Stimulated activated CD4-positive, alpha-beta T cell treated with anti-CD3 and anti-CD28 coated beads, Interleukin-15, amount 100 ng/mL, for 24 hours (primary cell): ENCODE results near the gene RNF220.

Experiments
- DNase-seq: peaks from one replicate; pipeline ENCODE4 v3.0.0-alpha.2; 2020

Gene RNF220

GRCh38 chr1:44436401-44437106, 31.5 kb downstream of the RNF220 start:
- no peak for DNase-seq

- no peak for DNase-seq
These were observed 32.2 kb downstream of the RNF220 start for GRCh38 chr1:44437107-44437716.

GRCh38 chr1:44442791-44443190, 37.7 kb downstream of the RNF220 start:
- no peak for DNase-seq

GRCh38 chr1:44447051-44447810, 42.2 kb downstream of the RNF220 start:
- no peak for DNase-seq

- no peak for DNase-seq
These were observed 48.8 kb downstream of the RNF220 start for GRCh38 chr1:44453798-44454349.

GRCh38 chr1:44454704-44455103, 49.6 kb downstream of the RNF220 start:
- no peak for DNase-seq

GRCh38 chr1:44460107-44460882, 55.2 kb downstream of the RNF220 start:
- DNase-seq: no peak

- DNase-seq: no peak
These were observed 59.3 kb downstream of the RNF220 start for GRCh38 chr1:44464361-44464760.

- no peak for DNase-seq
These were observed 62.5 kb downstream of the RNF220 start for GRCh38 chr1:44467566-44467965.

GRCh38 chr1:44471911-44472453, 66.9 kb downstream of the RNF220 start:
- no peak for DNase-seq

- DNase-seq: no peak
These were observed 67.8 kb downstream of the RNF220 start for GRCh38 chr1:44472620-44473525.

- no peak for DNase-seq
These were observed 71.8 kb downstream of the RNF220 start for GRCh38 chr1:44476891-44477290.

GRCh38 chr1:44481701-44482100, 76.6 kb downstream of the RNF220 start:
- no peak for DNase-seq

GRCh38 chr1:44483089-44483874, 78.2 kb downstream of the RNF220 start:
- DNase-seq: no peak

- DNase-seq: no peak
These were observed 79.2 kb downstream of the RNF220 start for GRCh38 chr1:44484155-44484688.

- DNase-seq: no peak
These were observed 80.3 kb downstream of the RNF220 start for GRCh38 chr1:44485229-44485933.

GRCh38 chr1:44485934-44486460, 80.9 kb downstream of the RNF220 start:
- DNase-seq: no peak

GRCh38 chr1:44489481-44489880, 84.4 kb downstream of the RNF220 start:
- DNase-seq: no peak

GRCh38 chr1:44496541-44497171, 91.6 kb downstream of the RNF220 start:
- DNase-seq: no peak
